ENCODE data around the gene KAT2B. TPM values are rescaled to one million over a fixed set of nuclear protein-coding genes. Genes with fewer than 3 reads are reported as not detected.

Gene KAT2B
- total and polyA plus RNA-seq, 4 experiments from 2014 or later: 4.3 to 85.9 (median 46.4) TPM

GRCh38 chr3:20071175-20071574 lies 30.9 kb downstream of the KAT2B start:
- no peak overlapping the region for H3K4me3 ChIP-seq (ENCODE audit: low read length in 2 of 2)
- H3K27me3 ChIP-seq (ENCODE audit: insufficient read depth, low read length): no peaks in the 10 kb centered on the region
- H3K27ac ChIP-seq (ENCODE audit: low read depth, low read length): no peak overlapping the region
- Mint-ChIP-seq H3K9me3 (no peaks in the 10 kb centered on the region), H3K4me1 (peaks cover 27 to 67% (median 48%) of the 10 kb centered on the region in 4 donors), H3K4me3 (no peak overlapping the region), H3K27ac (peak overlapping the region in 3 of 7 donors; percentile 10 to 42 (median 22)), H3K36me3 (peaks cover 43 to 47% of the 10 kb centered on the region in 2 donors), H3K27me3 (no peaks in the 10 kb centered on the region)
- no peaks in the 10 kb centered on the region for H3K9me3 ChIP-seq (ENCODE audit: control insufficient read depth in 1 of 2, low read length in 2 of 2)
- peaks cover 6% of the 10 kb centered on the region for H3K36me3 ChIP-seq (ENCODE audit: insufficient read depth, low read length)
- CTCF ChIA-PET (ENCODE audit: partially characterized antibody): no interaction called here
- no peak for DNase-seq
- POLR2A ChIA-PET (ENCODE audit: partially characterized antibody): no interaction called here
- H3K4me1 ChIP-seq (ENCODE audit: insufficient read depth, low read length): peaks cover 16% of the 10 kb centered on the region
- intact Hi-C loops (cut with micrococcal nuclease): no loop called here

GRCh38 chr3:20072422-20072821 lies 32.2 kb downstream of the KAT2B start:
- H3K36me3 Mint-ChIP-seq: peaks cover 46 to 57% of the 10 kb centered on the region in 2 donors
- intact Hi-C loops (cut with micrococcal nuclease): no loop called here

GRCh38 chr3:20073068-20073467 lies 32.8 kb downstream of the KAT2B start:
- Mint-ChIP-seq H3K27ac (peak overlapping the region in 5 of 7 donors; percentile 32 to 83 (median 57)), H3K36me3 (peaks cover 46 to 57% of the 10 kb centered on the region in 2 donors), H3K27me3 (no peaks in the 10 kb centered on the region), H3K4me3 (no peak overlapping the region), H3K4me1 (peaks cover 26 to 60% (median 45%) of the 10 kb centered on the region in 4 donors), H3K9me3 (no peaks in the 10 kb centered on the region)
- intact Hi-C loops (cut with micrococcal nuclease): no loop called here
- no peak for DNase-seq
- ChIA-PET CTCF (ENCODE audit: partially characterized antibody) (no interaction called here), POLR2A (ENCODE audit: partially characterized antibody) (no interaction called here)
- no peaks in the 10 kb centered on the region for H3K9me3 ChIP-seq (ENCODE audit: control insufficient read depth in 1 of 2, low read length in 2 of 2)
- H3K4me3 ChIP-seq (ENCODE audit: low read length in 2 of 2): no peak overlapping the region
- H3K4me1 ChIP-seq (ENCODE audit: insufficient read depth, low read length): peaks cover 11% of the 10 kb centered on the region
- no peak overlapping the region for H3K27ac ChIP-seq (ENCODE audit: low read depth, low read length)
- H3K36me3 ChIP-seq (ENCODE audit: insufficient read depth, low read length): peaks cover 6% of the 10 kb centered on the region
- H3K27me3 ChIP-seq (ENCODE audit: insufficient read depth, low read length): no peaks in the 10 kb centered on the region

More at GRCh38 chr3:20072422-20072821, 32.2 kb downstream of the KAT2B start:
- no peak overlapping the region for H3K27ac ChIP-seq (ENCODE audit: low read depth, low read length)
- ChIA-PET CTCF (ENCODE audit: partially characterized antibody) (interaction anchor here (0.9 kb wide), 1 partner anchor 12 kb away, joined by 3 read pairs; no protein-coding TSS in a partner anchor), POLR2A (ENCODE audit: partially characterized antibody) (interaction anchor here (0.9 kb wide), 1 partner anchor 14 kb away, joined by 3 read pairs; no protein-coding TSS in a partner anchor)
- no peaks in the 10 kb centered on the region for H3K27me3 ChIP-seq (ENCODE audit: insufficient read depth, low read length)
- peaks cover 12% of the 10 kb centered on the region for H3K4me1 ChIP-seq (ENCODE audit: insufficient read depth, low read length)
- H3K4me3 ChIP-seq (ENCODE audit: low read length in 2 of 2): no peak overlapping the region
- no peaks in the 10 kb centered on the region for H3K9me3 ChIP-seq (ENCODE audit: control insufficient read depth in 1 of 2, low read length in 2 of 2)
- Mint-ChIP-seq H3K9me3 (no peaks in the 10 kb centered on the region), H3K27ac (peak overlapping the region in 2 of 7 donors; percentile 13 to 57), H3K4me3 (no peak overlapping the region), H3K4me1 (peaks cover 26 to 63% (median 46%) of the 10 kb centered on the region in 4 donors), H3K27me3 (no peaks in the 10 kb centered on the region)
- peaks cover 6% of the 10 kb centered on the region for H3K36me3 ChIP-seq (ENCODE audit: insufficient read depth, low read length)
- DNase-seq: no peak

GRCh38 chr3:20073683-20074082 lies 33.4 kb downstream of the KAT2B start:
- Histone ChIP-seq H3K36me3 (ENCODE audit: insufficient read depth, low read length) (peaks cover 6% of the 10 kb centered on the region), H3K9me3 (ENCODE audit: control insufficient read depth in 1 of 2, low read length in 2 of 2) (no peaks in the 10 kb centered on the region), H3K27ac (ENCODE audit: low read depth, low read length) (no peak overlapping the region), H3K4me3 (ENCODE audit: low read length in 2 of 2) (no peak overlapping the region), H3K4me1 (ENCODE audit: insufficient read depth, low read length) (peaks cover 5% of the 10 kb centered on the region), H3K27me3 (ENCODE audit: insufficient read depth, low read length) (no peaks in the 10 kb centered on the region)
- Mint-ChIP-seq H3K4me3 (no peak overlapping the region), H3K36me3 (peaks cover 46 to 62% of the 10 kb centered on the region in 2 donors), H3K27me3 (no peaks in the 10 kb centered on the region), H3K4me1 (peaks cover 20 to 53% (median 39%) of the 10 kb centered on the region in 4 donors), H3K9me3 (no peaks in the 10 kb centered on the region), H3K27ac (peak overlapping the region in 1 of 7 donors; percentile 9)
- POLR2A ChIA-PET (ENCODE audit: partially characterized antibody): no interaction called here
- intact Hi-C loops (cut with micrococcal nuclease): no loop called here
- no peak for DNase-seq
- CTCF ChIA-PET (ENCODE audit: partially characterized antibody): no interaction called here

GRCh38 chr3:20074226-20075063 lies 34.2 kb downstream of the KAT2B start:
- intact Hi-C loops (cut with micrococcal nuclease): no loop called here
- H3K4me1 Mint-ChIP-seq: peaks cover 16 to 48% (median 34%) of the 10 kb centered on the region in 4 donors
- H3K4me3 Mint-ChIP-seq: no peak overlapping the region
- no peaks in the 10 kb centered on the region for H3K27me3 Mint-ChIP-seq
- H3K36me3 ChIP-seq (ENCODE audit: insufficient read depth, low read length): peaks cover 7% of the 10 kb centered on the region
- no peak for DNase-seq
- H3K36me3 Mint-ChIP-seq: peaks cover 44 to 61% of the 10 kb centered on the region in 2 donors
- ChIA-PET CTCF (ENCODE audit: partially characterized antibody) (interaction anchor here (0.8 to 1.6 kb wide), 2 partner anchors 10 to 16 kb away, joined by 3 to 4 read pairs; no protein-coding TSS in a partner anchor), POLR2A (ENCODE audit: partially characterized antibody) (interaction anchor here (0.6 kb wide), 1 partner anchor 34 kb away, joined by 3 read pairs; no protein-coding TSS in a partner anchor)
- H3K27me3 ChIP-seq (ENCODE audit: insufficient read depth, low read length): no peaks in the 10 kb centered on the region
- no peaks in the 10 kb centered on the region for H3K9me3 Mint-ChIP-seq
- no peak overlapping the region for H3K4me3 ChIP-seq (ENCODE audit: low read length in 2 of 2)
- H3K27ac Mint-ChIP-seq: peak overlapping the region in 4 of 7 donors; percentile 27 to 54 (median 50)
- no peaks in the 10 kb centered on the region for H3K4me1 ChIP-seq (ENCODE audit: insufficient read depth, low read length)
- H3K9me3 ChIP-seq (ENCODE audit: control insufficient read depth in 1 of 2, low read length in 2 of 2): no peaks in the 10 kb centered on the region
- no peak overlapping the region for H3K27ac ChIP-seq (ENCODE audit: low read depth, low read length)

GRCh38 chr3:20075197-20075596 lies 35.0 kb downstream of the KAT2B start:
- peak overlapping the region in 6 of 7 donors; percentile 23 to 83 (median 50) for H3K27ac Mint-ChIP-seq
- no peak for DNase-seq
- H3K9me3 Mint-ChIP-seq: no peaks in the 10 kb centered on the region
- no peak overlapping the region for H3K4me3 Mint-ChIP-seq
- H3K4me1 Mint-ChIP-seq: peaks cover 17 to 48% (median 36%) of the 10 kb centered on the region in 4 donors
- H3K27me3 Mint-ChIP-seq: no peaks in the 10 kb centered on the region
- Histone ChIP-seq H3K27ac (ENCODE audit: low read depth, low read length) (no peak overlapping the region), H3K4me3 (ENCODE audit: low read length in 2 of 2) (no peak overlapping the region), H3K4me1 (ENCODE audit: insufficient read depth, low read length) (peaks cover 6% of the 10 kb centered on the region), H3K27me3 (ENCODE audit: insufficient read depth, low read length) (no peaks in the 10 kb centered on the region), H3K9me3 (ENCODE audit: control insufficient read depth in 1 of 2, low read length in 2 of 2) (no peaks in the 10 kb centered on the region), H3K36me3 (ENCODE audit: insufficient read depth, low read length) (peaks cover 12% of the 10 kb centered on the region)
- intact Hi-C loops (cut with micrococcal nuclease): no loop called here
- POLR2A ChIA-PET (ENCODE audit: partially characterized antibody): no interaction called here
- CTCF ChIA-PET (ENCODE audit: partially characterized antibody): interaction anchor here (0.8 to 1.6 kb wide), 2 partner anchors 9 to 15 kb away, joined by 3 to 4 read pairs; no protein-coding TSS in a partner anchor
- peaks cover 47 to 65% of the 10 kb centered on the region in 2 donors for H3K36me3 Mint-ChIP-seq

GRCh38 chr3:20076296-20076997 lies 36.2 kb downstream of the KAT2B start:
- CTCF ChIA-PET (ENCODE audit: partially characterized antibody): interaction anchor here (0.8 to 1.6 kb wide), 2 partner anchors 8 to 17 kb away, joined by 3 to 4 read pairs; no protein-coding TSS in a partner anchor
- DNase-seq: no peak
- H3K4me3 ChIP-seq (ENCODE audit: low read length in 2 of 2): no peak overlapping the region
- peaks cover 22 to 57% (median 44%) of the 10 kb centered on the region in 4 donors for H3K4me1 Mint-ChIP-seq
- H3K9me3 ChIP-seq (ENCODE audit: control insufficient read depth in 1 of 2, low read length in 2 of 2): no peaks in the 10 kb centered on the region
- H3K4me1 ChIP-seq (ENCODE audit: insufficient read depth, low read length): peaks cover 18% of the 10 kb centered on the region
- H3K4me3 Mint-ChIP-seq: no peak overlapping the region
- POLR2A ChIA-PET (ENCODE audit: partially characterized antibody): interaction anchor here (0.6 kb wide), 1 partner anchor 36 kb away, joined by 3 read pairs; no protein-coding TSS in a partner anchor
- H3K9me3 Mint-ChIP-seq: no peaks in the 10 kb centered on the region
- peaks cover 12% of the 10 kb centered on the region for H3K36me3 ChIP-seq (ENCODE audit: insufficient read depth, low read length)
- H3K27ac Mint-ChIP-seq: peak overlapping the region in 4 of 7 donors; percentile 49 to 81 (median 56)
- H3K36me3 Mint-ChIP-seq: peaks cover 44 to 71% of the 10 kb centered on the region in 2 donors
- no peak overlapping the region for H3K27ac ChIP-seq (ENCODE audit: low read depth, low read length)
- H3K27me3 Mint-ChIP-seq: no peaks in the 10 kb centered on the region
- intact Hi-C loops (cut with micrococcal nuclease): no loop called here
- no peaks in the 10 kb centered on the region for H3K27me3 ChIP-seq (ENCODE audit: insufficient read depth, low read length)
